ENCODE results near the gene KAZN.

KAZN gene

GRCh38 chr1:14824314-14824915, 225.9 kb downstream of the KAZN start:
- Histone ChIP-seq H3K4me3 (ENCODE audit: low read depth in 1 of 2, low read length in 2 of 2) (no peak overlapping the region), H3K4me1 (ENCODE audit: control insufficient read depth in 1 of 2, insufficient read depth in 2 of 2, low read length in 2 of 2) (no peaks in the 10 kb centered on the region), H3K9me3 (ENCODE audit: control insufficient read depth in 1 of 2, low read length in 2 of 2) (no peaks in the 10 kb centered on the region), H3K36me3 (ENCODE audit: control insufficient read depth in 1 of 2, insufficient read depth in 2 of 2, low read length in 2 of 2) (no peaks in the 10 kb centered on the region), H3K27ac (ENCODE audit: low read depth, low read length) (no peak overlapping the region), H3K9ac (ENCODE audit: low read depth in 1 of 2, low read length in 2 of 2) (no peak overlapping the region), H3K27me3 (ENCODE audit: control insufficient read depth in 1 of 2, insufficient read depth in 2 of 2, low read length in 2 of 2) (no peaks in the 10 kb centered on the region)

- Histone ChIP-seq H3K9me3 (ENCODE audit: control insufficient read depth in 1 of 2, low read length in 2 of 2) (no peaks in the 10 kb centered on the region), H3K4me3 (ENCODE audit: low read depth in 1 of 2, low read length in 2 of 2) (no peak overlapping the region), H3K4me1 (ENCODE audit: control insufficient read depth in 1 of 2, insufficient read depth in 2 of 2, low read length in 2 of 2) (no peaks in the 10 kb centered on the region), H3K9ac (ENCODE audit: low read depth in 1 of 2, low read length in 2 of 2) (no peak overlapping the region), H3K27me3 (ENCODE audit: control insufficient read depth in 1 of 2, insufficient read depth in 2 of 2, low read length in 2 of 2) (no peaks in the 10 kb centered on the region), H3K36me3 (ENCODE audit: control insufficient read depth in 1 of 2, insufficient read depth in 2 of 2, low read length in 2 of 2) (no peaks in the 10 kb centered on the region), H3K27ac (ENCODE audit: low read depth, low read length) (no peak overlapping the region)
These were observed 226.9 kb downstream of the KAZN start for GRCh38 chr1:14825396-14825795.

GRCh38 chr1:14826172-14826636, 227.7 kb downstream of the KAZN start:
- H3K27ac ChIP-seq (ENCODE audit: low read depth, low read length), result peak overlapping the region; percentile 4
- H3K9ac ChIP-seq (ENCODE audit: low read depth in 1 of 2, low read length in 2 of 2), result no peak overlapping the region
- no peak overlapping the region for H3K4me3 ChIP-seq (ENCODE audit: low read depth in 1 of 2, low read length in 2 of 2)
- H3K4me1 ChIP-seq (ENCODE audit: control insufficient read depth in 1 of 2, insufficient read depth in 2 of 2, low read length in 2 of 2), result no peaks in the 10 kb centered on the region
- H3K27me3 ChIP-seq (ENCODE audit: control insufficient read depth in 1 of 2, insufficient read depth in 2 of 2, low read length in 2 of 2), result no peaks in the 10 kb centered on the region
- no peaks in the 10 kb centered on the region for H3K36me3 ChIP-seq (ENCODE audit: control insufficient read depth in 1 of 2, insufficient read depth in 2 of 2, low read length in 2 of 2)
- no peaks in the 10 kb centered on the region for H3K9me3 ChIP-seq (ENCODE audit: control insufficient read depth in 1 of 2, low read length in 2 of 2)

GRCh38 chr1:14826731-14827326, 228.3 kb downstream of the KAZN start:
- H3K4me3 ChIP-seq (ENCODE audit: low read depth in 1 of 2, low read length in 2 of 2), result no peak overlapping the region
- no peaks in the 10 kb centered on the region for H3K27me3 ChIP-seq (ENCODE audit: control insufficient read depth in 1 of 2, insufficient read depth in 2 of 2, low read length in 2 of 2)
- H3K27ac ChIP-seq (ENCODE audit: low read depth, low read length), result peak overlapping the region; percentile 4
- no peaks in the 10 kb centered on the region for H3K4me1 ChIP-seq (ENCODE audit: control insufficient read depth in 1 of 2, insufficient read depth in 2 of 2, low read length in 2 of 2)
- no peak overlapping the region for H3K9ac ChIP-seq (ENCODE audit: low read depth in 1 of 2, low read length in 2 of 2)
- no peaks in the 10 kb centered on the region for H3K36me3 ChIP-seq (ENCODE audit: control insufficient read depth in 1 of 2, insufficient read depth in 2 of 2, low read length in 2 of 2)
- H3K9me3 ChIP-seq (ENCODE audit: control insufficient read depth in 1 of 2, low read length in 2 of 2), result no peaks in the 10 kb centered on the region

- Histone ChIP-seq H3K27ac (ENCODE audit: low read depth, low read length) (no peak overlapping the region), H3K36me3 (ENCODE audit: control insufficient read depth in 1 of 2, insufficient read depth in 2 of 2, low read length in 2 of 2) (no peaks in the 10 kb centered on the region), H3K9me3 (ENCODE audit: control insufficient read depth in 1 of 2, low read length in 2 of 2) (no peaks in the 10 kb centered on the region), H3K27me3 (ENCODE audit: control insufficient read depth in 1 of 2, insufficient read depth in 2 of 2, low read length in 2 of 2) (no peaks in the 10 kb centered on the region), H3K4me3 (ENCODE audit: low read depth in 1 of 2, low read length in 2 of 2) (no peak overlapping the region), H3K4me1 (ENCODE audit: control insufficient read depth in 1 of 2, insufficient read depth in 2 of 2, low read length in 2 of 2) (no peaks in the 10 kb centered on the region), H3K9ac (ENCODE audit: low read depth in 1 of 2, low read length in 2 of 2) (no peak overlapping the region)
These were observed 229.4 kb downstream of the KAZN start for GRCh38 chr1:14827870-14828269.

- Histone ChIP-seq H3K27me3 (ENCODE audit: control insufficient read depth in 1 of 2, insufficient read depth in 2 of 2, low read length in 2 of 2) (no peaks in the 10 kb centered on the region), H3K9me3 (ENCODE audit: control insufficient read depth in 1 of 2, low read length in 2 of 2) (no peaks in the 10 kb centered on the region), H3K36me3 (ENCODE audit: control insufficient read depth in 1 of 2, insufficient read depth in 2 of 2, low read length in 2 of 2) (no peaks in the 10 kb centered on the region), H3K27ac (ENCODE audit: low read depth, low read length) (no peak overlapping the region), H3K9ac (ENCODE audit: low read depth in 1 of 2, low read length in 2 of 2) (no peak overlapping the region), H3K4me1 (ENCODE audit: control insufficient read depth in 1 of 2, insufficient read depth in 2 of 2, low read length in 2 of 2) (no peaks in the 10 kb centered on the region), H3K4me3 (ENCODE audit: low read depth in 1 of 2, low read length in 2 of 2) (no peak overlapping the region)
These were observed 230.2 kb downstream of the KAZN start for GRCh38 chr1:14828665-14829064.

- Histone ChIP-seq H3K27me3 (ENCODE audit: control insufficient read depth in 1 of 2, insufficient read depth in 2 of 2, low read length in 2 of 2) (no peaks in the 10 kb centered on the region), H3K36me3 (ENCODE audit: control insufficient read depth in 1 of 2, insufficient read depth in 2 of 2, low read length in 2 of 2) (no peaks in the 10 kb centered on the region), H3K4me3 (ENCODE audit: low read depth in 1 of 2, low read length in 2 of 2) (no peak overlapping the region), H3K9ac (ENCODE audit: low read depth in 1 of 2, low read length in 2 of 2) (no peak overlapping the region), H3K27ac (ENCODE audit: low read depth, low read length) (no peak overlapping the region), H3K4me1 (ENCODE audit: control insufficient read depth in 1 of 2, insufficient read depth in 2 of 2, low read length in 2 of 2) (no peaks in the 10 kb centered on the region), H3K9me3 (ENCODE audit: control insufficient read depth in 1 of 2, low read length in 2 of 2) (no peaks in the 10 kb centered on the region)
These were observed 237.2 kb downstream of the KAZN start for GRCh38 chr1:14835725-14836124.

GRCh38 chr1:14836426-14837140, 238.1 kb downstream of the KAZN start:
- Histone ChIP-seq H3K9ac (ENCODE audit: low read depth in 1 of 2, low read length in 2 of 2) (no peak overlapping the region), H3K36me3 (ENCODE audit: control insufficient read depth in 1 of 2, insufficient read depth in 2 of 2, low read length in 2 of 2) (no peaks in the 10 kb centered on the region), H3K27me3 (ENCODE audit: control insufficient read depth in 1 of 2, insufficient read depth in 2 of 2, low read length in 2 of 2) (no peaks in the 10 kb centered on the region), H3K27ac (ENCODE audit: low read depth, low read length) (no peak overlapping the region), H3K4me1 (ENCODE audit: control insufficient read depth in 1 of 2, insufficient read depth in 2 of 2, low read length in 2 of 2) (no peaks in the 10 kb centered on the region), H3K4me3 (ENCODE audit: low read depth in 1 of 2, low read length in 2 of 2) (no peak overlapping the region), H3K9me3 (ENCODE audit: control insufficient read depth in 1 of 2, low read length in 2 of 2) (peaks cover 3 to 4% of the 10 kb centered on the region in 2 donors)

GRCh38 chr1:14840374-14840773, 241.9 kb downstream of the KAZN start:
- Histone ChIP-seq H3K4me3 (ENCODE audit: low read depth in 1 of 2, low read length in 2 of 2) (no peak overlapping the region), H3K27ac (ENCODE audit: low read depth, low read length) (no peak overlapping the region), H3K4me1 (ENCODE audit: control insufficient read depth in 1 of 2, insufficient read depth in 2 of 2, low read length in 2 of 2) (no peaks in the 10 kb centered on the region), H3K27me3 (ENCODE audit: control insufficient read depth in 1 of 2, insufficient read depth in 2 of 2, low read length in 2 of 2) (no peaks in the 10 kb centered on the region), H3K9me3 (ENCODE audit: control insufficient read depth in 1 of 2, low read length in 2 of 2) (peaks cover 11 to 12% of the 10 kb centered on the region in 2 donors), H3K9ac (ENCODE audit: low read depth in 1 of 2, low read length in 2 of 2) (no peak overlapping the region), H3K36me3 (ENCODE audit: control insufficient read depth in 1 of 2, insufficient read depth in 2 of 2, low read length in 2 of 2) (no peaks in the 10 kb centered on the region)

- no peak overlapping the region for H3K9ac ChIP-seq (ENCODE audit: low read depth in 1 of 2, low read length in 2 of 2)
- no peaks in the 10 kb centered on the region for H3K36me3 ChIP-seq (ENCODE audit: control insufficient read depth in 1 of 2, insufficient read depth in 2 of 2, low read length in 2 of 2)
- no peaks in the 10 kb centered on the region for H3K27me3 ChIP-seq (ENCODE audit: control insufficient read depth in 1 of 2, insufficient read depth in 2 of 2, low read length in 2 of 2)
- H3K4me1 ChIP-seq (ENCODE audit: control insufficient read depth in 1 of 2, insufficient read depth in 2 of 2, low read length in 2 of 2), result no peaks in the 10 kb centered on the region
- peaks cover 11 to 12% of the 10 kb centered on the region in 2 donors for H3K9me3 ChIP-seq (ENCODE audit: control insufficient read depth in 1 of 2, low read length in 2 of 2)
- H3K27ac ChIP-seq (ENCODE audit: low read depth, low read length), result no peak overlapping the region
- no peak overlapping the region for H3K4me3 ChIP-seq (ENCODE audit: low read depth in 1 of 2, low read length in 2 of 2)
These were observed 243.0 kb downstream of the KAZN start for GRCh38 chr1:14841456-14841855.
